ENCODE data around the gene TCTN3. TPM values are rescaled to one million over a fixed set of nuclear protein-coding genes. Genes with fewer than 3 reads are reported as not detected.

The TCTN3 gene
- total and polyA plus RNA-seq, 2 donors (not counting 3 experiments of a cell fraction or from before 2014, with no cell fraction given): 40.4 to 52.6 TPM

DNA sequence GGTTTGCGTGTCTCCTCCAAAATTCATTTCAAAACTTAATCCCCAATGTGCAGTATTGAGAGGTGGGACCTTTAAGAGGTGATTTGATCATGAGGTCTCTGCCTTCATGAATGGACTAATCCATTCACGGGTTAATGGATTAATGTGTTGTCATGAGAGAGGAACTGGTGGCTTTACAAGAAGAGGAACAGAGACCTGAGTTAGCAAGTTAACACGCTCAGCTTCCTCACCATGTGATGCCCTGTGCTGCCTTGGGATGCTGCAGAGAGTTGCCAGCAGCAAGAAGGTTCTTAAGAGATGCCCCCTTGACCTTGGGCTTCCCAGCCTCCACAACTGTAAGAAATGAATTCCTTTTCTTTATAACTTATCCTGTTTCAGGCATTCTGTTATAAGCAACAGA is 3.7 kb upstream of the TCTN3 start:
- H3K79me2 ChIP-seq (ENCODE audit: control insufficient read depth, insufficient read depth, low read length): peaks cover 8% of the 10 kb centered on the region
- H4K20me1 ChIP-seq (replicated peaks; ENCODE audit: control insufficient read depth, extremely low read depth, insufficient read depth, low read length): no peaks in the 10 kb centered on the region
- no peak for DNase-seq (ENCODE audit: low read depth, low spot score)
- intact Hi-C loops (cut with micrococcal nuclease): no loop called here
- ChIA-PET POLR2A (no interaction called here), CTCF (interaction anchor here (7.4 kb wide), 1 partner anchor 144 kb away, joined by 758 read pairs; no protein-coding TSS in a partner anchor)
- H3K36me3 ChIP-seq (ENCODE audit: control insufficient read depth in 2 of 2, extremely low read depth in 1 of 2, insufficient read depth in 2 of 2, low read length in 2 of 2): no peaks in the 10 kb centered on the region
- H3K9me3 ChIP-seq (replicated peaks; ENCODE audit: control insufficient read depth, insufficient read depth, low read length): no peaks in the 10 kb centered on the region
- no TSS peak for BruUV-seq (replicated peaks)
- no peak overlapping the region for H2AFZ ChIP-seq (ENCODE audit: low read depth, low read length)
- H3K4me3 ChIP-seq (replicated peaks in 1 of 3; ENCODE audit: insufficient read depth in 1 of 3, low read depth in 1 of 3, low read length in 3 of 3): no peak overlapping the region
- H3K27ac ChIP-seq (ENCODE audit: insufficient read depth, low read depth, low read length): no peak overlapping the region
- TF ChIP-seq FOS (IDR thresholded peaks at IDR 0.05; ENCODE audit: borderline replicate concordance, insufficient read depth, low read length) (no peak), POLR2A (IDR thresholded peaks at IDR 0.05; ENCODE audit: low read depth, low read length) (no peak), MYC (IDR thresholded peaks at IDR 0.05; ENCODE audit: low read depth, low read length) (no peak), GATA2 (IDR thresholded peaks at IDR 0.05; ENCODE audit: insufficient read depth, insufficient read length, low read depth, low read length) (no peak), EZH2 (IDR thresholded peaks at IDR 0.05; ENCODE audit: borderline replicate concordance, low read depth, low read length, severe bottlenecking) (no peak), POLR2AphosphoS5 (IDR thresholded peaks at IDR 0.05; ENCODE audit: insufficient read depth, low read depth, low read length) (no peak), JUN (IDR thresholded peaks at IDR 0.05; ENCODE audit: borderline replicate concordance, insufficient read depth, insufficient read length, low read depth) (no peak)
- TF ChIP-seq, protein P1, sequence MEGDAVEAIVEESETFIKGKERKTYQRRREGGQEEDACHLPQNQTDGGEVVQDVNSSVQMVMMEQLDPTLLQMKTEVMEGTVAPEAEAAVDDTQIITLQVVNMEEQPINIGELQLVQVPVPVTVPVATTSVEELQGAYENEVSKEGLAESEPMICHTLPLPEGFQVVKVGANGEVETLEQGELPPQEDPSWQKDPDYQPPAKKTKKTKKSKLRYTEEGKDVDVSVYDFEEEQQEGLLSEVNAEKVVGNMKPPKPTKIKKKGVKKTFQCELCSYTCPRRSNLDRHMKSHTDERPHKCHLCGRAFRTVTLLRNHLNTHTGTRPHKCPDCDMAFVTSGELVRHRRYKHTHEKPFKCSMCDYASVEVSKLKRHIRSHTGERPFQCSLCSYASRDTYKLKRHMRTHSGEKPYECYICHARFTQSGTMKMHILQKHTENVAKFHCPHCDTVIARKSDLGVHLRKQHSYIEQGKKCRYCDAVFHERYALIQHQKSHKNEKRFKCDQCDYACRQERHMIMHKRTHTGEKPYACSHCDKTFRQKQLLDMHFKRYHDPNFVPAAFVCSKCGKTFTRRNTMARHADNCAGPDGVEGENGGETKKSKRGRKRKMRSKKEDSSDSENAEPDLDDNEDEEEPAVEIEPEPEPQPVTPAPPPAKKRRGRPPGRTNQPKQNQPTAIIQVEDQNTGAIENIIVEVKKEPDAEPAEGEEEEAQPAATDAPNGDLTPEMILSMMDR (IDR thresholded peaks at IDR 0.05; ENCODE audit: extremely low read depth in 1 of 2, insufficient read depth in 1 of 2, low read depth in 1 of 2, low read length in 2 of 2): no peak
- TF ChIP-seq, protein P2, sequence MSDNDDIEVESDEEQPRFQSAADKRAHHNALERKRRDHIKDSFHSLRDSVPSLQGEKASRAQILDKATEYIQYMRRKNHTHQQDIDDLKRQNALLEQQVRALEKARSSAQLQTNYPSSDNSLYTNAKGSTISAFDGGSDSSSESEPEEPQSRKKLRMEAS (IDR thresholded peaks at IDR 0.05; ENCODE audit: insufficient read depth, insufficient read length): no peak
- no peaks in the 10 kb centered on the region for H3K27me3 ChIP-seq (ENCODE audit: control insufficient read depth in 2 of 2, insufficient read depth in 2 of 2, low read length in 2 of 2)
- no peaks in the 10 kb centered on the region for H3K9me1 ChIP-seq (replicated peaks; ENCODE audit: control insufficient read depth, extremely low read depth, insufficient read depth, low read length)
- dilution Hi-C loops (cut with MboI; ENCODE audit: extremely low pct_ligation_motif_present, low sequenced_read_pairs): no loop called here
- no peak overlapping the region for H3K9ac ChIP-seq (replicated peaks; ENCODE audit: extremely low read depth, insufficient read depth, low read length)
- FAIRE-seq: no peak
- peaks cover 9% of the 10 kb centered on the region for H3K4me1 ChIP-seq (ENCODE audit: control insufficient read depth, extremely low read depth, insufficient read depth, low read length)
- H3K4me2 ChIP-seq (ENCODE audit: insufficient read depth, low read length): no peak overlapping the region
